ENCODE data around the gene PIH1D1. TPM values are rescaled to one million over a fixed set of nuclear protein-coding genes. Genes with fewer than 3 reads are reported as not detected.

The PIH1D1 gene
- total and polyA plus RNA-seq, 2 of the 8 experiments (the other 6 are each of a cell fraction or from before 2014, with no cell fraction given), result 146 to 195 TPM

- TF ChIP-seq E2F6 (IDR thresholded peaks at IDR 0.05), result no peak
- no peak for TF ChIP-seq PHF8 (conservative IDR thresholded peaks at IDR 0.05; ENCODE audit: low read depth, low read length)
- no peak for TF ChIP-seq SP2 (IDR thresholded peaks at IDR 0.05; ENCODE audit: low read length)
- TF ChIP-seq EP300 (IDR thresholded peaks at IDR 0.05; ENCODE audit: borderline replicate concordance in 1 of 2, low read depth in 2 of 2, low read length in 2 of 2), result no peak
- TF ChIP-seq CHD2 (IDR thresholded peaks at IDR 0.05; ENCODE audit: low read length), result no peak
- peak; percentile 62; the same call in 1 of the 2 replicates for TF ChIP-seq KDM1A (IDR thresholded peaks at IDR 0.05; ENCODE audit: borderline replicate concordance, low read length)
- TF ChIP-seq RAD21 (IDR thresholded peaks at IDR 0.05 in 1 of 2, conservative IDR thresholded peaks at IDR 0.05 in 1 of 2; ENCODE audit: low read depth in 2 of 2, low read length in 2 of 2), result peak; percentile 47 to 55
- TF ChIP-seq SIN3A (conservative IDR thresholded peaks at IDR 0.05 in 1 of 2, IDR thresholded peaks at IDR 0.05 in 1 of 2; ENCODE audit: low read depth in 1 of 2, low read length in 2 of 2), result no peak
Observed at GRCh38 chr19:49469828-49470614, 18.4 kb upstream of the PIH1D1 start (continued).

Data from H1 (cell line).